HT-29 (cell line): ENCODE results near the gene GRIK1. TPM values are rescaled to one million over a fixed set of nuclear protein-coding genes. Genes with fewer than 3 reads are reported as not detected.

Experiments used
- total RNA-seq: library from RNA; depleted of rRNA; stranded (reverse); fragments of >200 nt; shearing (Covaris generic); gene quantifications from 2 replicates; pipeline ENCODE4 v1.2.3, GENCODE V29; 2014; rRNA removed

Gene GRIK1
- total RNA-seq, 1 experiment from 2014 or later: not detected

Other genes starting within 250 kb of the GRIK1 start
- gene CLDN17, start 226.8 kb upstream of the GRIK1 start, total RNA-seq: not detected in 2 replicates